ENCODE data around the gene GSTM1.

GSTM1 gene

GRCh38 chr1:109725510-109725909, 37.9 kb downstream of the GSTM1 start:
- H3K36me3 ChIP-seq (ENCODE audit: control insufficient read depth, insufficient read depth, low read length), result no peaks in the 10 kb centered on the region
- H3K4me3 ChIP-seq (ENCODE audit: low read length), result no peak overlapping the region
- no peaks in the 10 kb centered on the region for H3K9me3 ChIP-seq (ENCODE audit: control insufficient read depth, low read length)
- no peak overlapping the region for H3K9ac ChIP-seq (ENCODE audit: low read length)
- H3K27me3 ChIP-seq (ENCODE audit: control insufficient read depth, insufficient read depth, low read length), result no peaks in the 10 kb centered on the region
- H3K4me1 ChIP-seq (ENCODE audit: control insufficient read depth, insufficient read depth, low read length), result peaks cover 5% of the 10 kb centered on the region

DNA sequence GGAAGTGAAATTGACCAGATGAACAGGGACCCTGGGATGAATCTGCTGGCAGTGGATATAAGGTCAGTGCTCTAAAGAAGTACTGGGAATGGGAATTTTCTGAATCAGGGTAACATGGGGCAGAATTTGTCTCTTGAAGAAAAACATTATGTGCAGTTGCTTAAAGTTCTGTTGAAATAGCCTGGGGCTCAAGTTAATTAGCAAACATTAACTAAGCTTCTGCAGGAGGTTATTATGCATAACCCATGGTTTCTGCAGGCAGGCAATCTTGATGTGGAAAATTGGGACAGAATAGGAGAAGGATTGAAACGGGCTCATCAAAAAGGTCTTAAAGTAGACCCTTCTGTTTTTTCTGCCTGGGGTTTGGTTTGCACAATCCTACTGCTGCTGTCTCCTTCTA, 38.4 kb downstream of the GSTM1 start:
- Histone ChIP-seq H3K4me1 (ENCODE audit: control insufficient read depth, insufficient read depth, low read length) (peaks cover 5% of the 10 kb centered on the region), H3K36me3 (ENCODE audit: control insufficient read depth, insufficient read depth, low read length) (no peaks in the 10 kb centered on the region), H3K27me3 (ENCODE audit: control insufficient read depth, insufficient read depth, low read length) (no peaks in the 10 kb centered on the region), H3K9me3 (ENCODE audit: control insufficient read depth, low read length) (no peaks in the 10 kb centered on the region), H3K9ac (ENCODE audit: low read length) (no peak overlapping the region), H3K4me3 (ENCODE audit: low read length) (no peak overlapping the region)

GRCh38 chr1:109726728-109727373, 39.2 kb downstream of the GSTM1 start:
- H3K36me3 ChIP-seq (ENCODE audit: control insufficient read depth, insufficient read depth, low read length), result no peaks in the 10 kb centered on the region
- H3K4me3 ChIP-seq (ENCODE audit: low read length), result no peak overlapping the region
- no peak overlapping the region for H3K9ac ChIP-seq (ENCODE audit: low read length)
- H3K9me3 ChIP-seq (ENCODE audit: control insufficient read depth, low read length), result no peaks in the 10 kb centered on the region
- no peaks in the 10 kb centered on the region for H3K27me3 ChIP-seq (ENCODE audit: control insufficient read depth, insufficient read depth, low read length)
- peaks cover 9% of the 10 kb centered on the region for H3K4me1 ChIP-seq (ENCODE audit: control insufficient read depth, insufficient read depth, low read length)

DNA sequence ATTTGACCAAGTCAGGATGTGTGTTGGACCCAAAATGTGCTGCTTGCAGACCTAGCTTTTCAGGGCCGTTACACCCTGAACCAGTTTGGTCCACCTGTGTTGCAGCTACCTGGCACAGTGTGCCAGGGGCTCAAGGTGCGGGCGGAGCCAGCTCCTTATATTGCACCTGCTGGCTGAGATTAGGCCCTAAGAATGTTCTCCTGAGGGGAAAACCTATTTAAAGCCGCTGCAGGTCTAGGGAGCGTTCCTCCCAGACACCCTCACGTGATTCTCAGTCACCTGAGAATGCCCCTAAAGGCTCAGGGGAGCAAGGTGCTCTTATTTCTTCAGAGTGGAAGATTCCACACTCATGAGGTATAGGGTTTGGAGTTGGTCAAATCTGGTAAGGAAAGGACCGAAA, 41.3 kb downstream of the GSTM1 start:
- no peaks in the 10 kb centered on the region for H3K9me3 ChIP-seq (ENCODE audit: control insufficient read depth, low read length)
- H3K4me3 ChIP-seq (ENCODE audit: low read length), result no peak overlapping the region
- peaks cover 22% of the 10 kb centered on the region for H3K4me1 ChIP-seq (ENCODE audit: control insufficient read depth, insufficient read depth, low read length)
- H3K9ac ChIP-seq (ENCODE audit: low read length), result no peak overlapping the region
- no peaks in the 10 kb centered on the region for H3K27me3 ChIP-seq (ENCODE audit: control insufficient read depth, insufficient read depth, low read length)
- H3K36me3 ChIP-seq (ENCODE audit: control insufficient read depth, insufficient read depth, low read length), result no peaks in the 10 kb centered on the region

DNA sequence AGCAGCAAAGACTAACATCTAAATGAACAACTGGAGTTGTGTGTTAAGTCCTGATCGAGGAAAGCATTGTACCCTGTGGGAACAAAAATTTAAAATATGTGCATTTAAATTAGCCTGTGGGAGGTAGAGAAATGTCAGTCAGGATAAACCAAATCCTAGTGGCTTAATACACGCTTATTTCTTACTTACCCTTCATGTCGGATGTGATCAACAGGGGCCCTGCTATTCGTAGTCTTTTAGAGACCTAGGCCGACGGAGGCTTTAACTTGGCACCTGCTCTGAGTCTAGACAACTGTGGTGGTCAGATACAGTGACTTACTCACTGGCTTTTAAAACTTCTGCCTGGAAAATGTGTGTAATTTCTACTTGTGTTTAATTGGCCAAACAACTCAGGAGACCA, 43.0 kb downstream of the GSTM1 start:
- H3K9me3 ChIP-seq (ENCODE audit: control insufficient read depth, low read length), result no peaks in the 10 kb centered on the region
- no peaks in the 10 kb centered on the region for H3K27me3 ChIP-seq (ENCODE audit: control insufficient read depth, insufficient read depth, low read length)
- H3K4me1 ChIP-seq (ENCODE audit: control insufficient read depth, insufficient read depth, low read length), result peaks cover 19% of the 10 kb centered on the region
- H3K9ac ChIP-seq (ENCODE audit: low read length), result no peak overlapping the region
- no peaks in the 10 kb centered on the region for H3K36me3 ChIP-seq (ENCODE audit: control insufficient read depth, insufficient read depth, low read length)
- H3K4me3 ChIP-seq (ENCODE audit: low read length), result no peak overlapping the region

DNA sequence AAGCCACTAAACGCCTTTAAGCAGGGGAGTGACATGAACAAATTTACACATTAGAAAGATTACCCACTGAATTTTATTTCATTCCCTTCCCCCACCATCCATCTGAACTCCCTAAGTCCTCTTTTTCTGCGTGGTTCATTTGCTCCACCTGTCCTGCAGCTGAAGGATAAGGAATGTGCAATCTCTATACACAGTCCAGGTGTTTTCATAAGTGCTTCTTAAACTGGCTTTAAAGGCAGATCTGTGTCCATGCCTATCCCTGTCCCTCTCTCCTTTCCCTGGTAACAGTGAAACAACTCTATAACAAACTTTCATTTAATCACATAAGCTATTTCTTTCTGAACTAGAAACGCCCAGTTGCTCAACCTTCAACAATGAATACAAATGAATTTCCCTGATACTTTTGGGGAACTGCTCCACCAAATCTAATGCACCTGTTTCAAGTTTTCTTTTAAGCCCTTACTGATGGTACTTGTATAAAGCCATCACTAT, 44.8 kb downstream of the GSTM1 start:
- Histone ChIP-seq H3K9me3 (ENCODE audit: control insufficient read depth, low read length) (no peaks in the 10 kb centered on the region), H3K36me3 (ENCODE audit: control insufficient read depth, insufficient read depth, low read length) (no peaks in the 10 kb centered on the region), H3K27me3 (ENCODE audit: control insufficient read depth, insufficient read depth, low read length) (no peaks in the 10 kb centered on the region), H3K4me1 (ENCODE audit: control insufficient read depth, insufficient read depth, low read length) (peaks cover 19% of the 10 kb centered on the region), H3K4me3 (ENCODE audit: low read length) (no peak overlapping the region), H3K9ac (ENCODE audit: low read length) (peak overlapping the region; percentile 45)

- no peaks in the 10 kb centered on the region for H3K27me3 ChIP-seq (ENCODE audit: control insufficient read depth, insufficient read depth, low read length)
Measured at GRCh38 chr1:109733236-109733870, 45.7 kb downstream of the GSTM1 start.

GRCh38 chr1:109739738-109740614, 52.4 kb downstream of the GSTM1 start:
- H3K27me3 ChIP-seq (ENCODE audit: control insufficient read depth, insufficient read depth, low read length), result no peaks in the 10 kb centered on the region
- H3K9ac ChIP-seq (ENCODE audit: low read length), result peak overlapping the region; percentile 82
- H3K36me3 ChIP-seq (ENCODE audit: control insufficient read depth, insufficient read depth, low read length), result no peaks in the 10 kb centered on the region
- no peaks in the 10 kb centered on the region for H3K9me3 ChIP-seq (ENCODE audit: control insufficient read depth, low read length)
- H3K4me3 ChIP-seq (ENCODE audit: low read length), result peak overlapping the region; percentile 89
- peaks cover 14% of the 10 kb centered on the region for H3K4me1 ChIP-seq (ENCODE audit: control insufficient read depth, insufficient read depth, low read length)

More at GRCh38 chr1:109733236-109733870, 45.7 kb downstream of the GSTM1 start:
- Histone ChIP-seq H3K4me1 (ENCODE audit: control insufficient read depth, insufficient read depth, low read length) (peaks cover 23% of the 10 kb centered on the region), H3K36me3 (ENCODE audit: control insufficient read depth, insufficient read depth, low read length) (no peaks in the 10 kb centered on the region), H3K9ac (ENCODE audit: low read length) (peak overlapping the region; percentile 26), H3K4me3 (ENCODE audit: low read length) (no peak overlapping the region), H3K9me3 (ENCODE audit: control insufficient read depth, low read length) (no peaks in the 10 kb centered on the region)

GRCh38 chr1:109740615-109741373, 53.2 kb downstream of the GSTM1 start, which contains the start of gene GSTM3:
TSS of gene GSTM3 (minus strand) at chr1:109741038. CDS start at chr1:109740287, 751 bp downstream.
- Histone ChIP-seq H3K4me3 (ENCODE audit: low read length) (peak within 1 kb of the TSS; percentile 89), H3K9me3 (ENCODE audit: control insufficient read depth, low read length) (no peaks in the 10 kb centered on the region), H3K4me1 (ENCODE audit: control insufficient read depth, insufficient read depth, low read length) (peaks cover 14% of the 10 kb centered on the region), H3K9ac (ENCODE audit: low read length) (peak within 1 kb of the TSS; percentile 82), H3K27me3 (ENCODE audit: control insufficient read depth, insufficient read depth, low read length) (no peaks in the 10 kb centered on the region), H3K36me3 (ENCODE audit: control insufficient read depth, insufficient read depth, low read length) (no peaks in the 10 kb centered on the region)

All from mucosa of stomach (tissue), 1 donor.